Esophagus mucosa (tissue), 1 donor: ENCODE data around the gene MYL6. TPM values are rescaled to one million over a fixed set of nuclear protein-coding genes. Genes with fewer than 3 reads are reported as not detected.
A peak's percentile ranks its signal among the peaks of the same experiment; 100 is the strongest.
"Not testable (repeated sequence)": the region's sequence is repeated elsewhere in the genome, so short reads cannot be mapped to it uniquely, and the experiment has no call there.

ENCODE experiments used
- ATAC-seq: fragments of 200-7000 bp; cut with Tn5 transposase; one replicate; pipeline ENCODE4 v1.9.1; 2020
- total RNA-seq: library from RNA; stranded (reverse); gene quantifications from one replicate; pipeline ENCODE4 v1.2.4, GENCODE V29; 2023
- donor health status: DM: yes; HTN: yes; CAD: no.

Gene MYL6
- 1,179 TPM for total RNA-seq

DNA sequence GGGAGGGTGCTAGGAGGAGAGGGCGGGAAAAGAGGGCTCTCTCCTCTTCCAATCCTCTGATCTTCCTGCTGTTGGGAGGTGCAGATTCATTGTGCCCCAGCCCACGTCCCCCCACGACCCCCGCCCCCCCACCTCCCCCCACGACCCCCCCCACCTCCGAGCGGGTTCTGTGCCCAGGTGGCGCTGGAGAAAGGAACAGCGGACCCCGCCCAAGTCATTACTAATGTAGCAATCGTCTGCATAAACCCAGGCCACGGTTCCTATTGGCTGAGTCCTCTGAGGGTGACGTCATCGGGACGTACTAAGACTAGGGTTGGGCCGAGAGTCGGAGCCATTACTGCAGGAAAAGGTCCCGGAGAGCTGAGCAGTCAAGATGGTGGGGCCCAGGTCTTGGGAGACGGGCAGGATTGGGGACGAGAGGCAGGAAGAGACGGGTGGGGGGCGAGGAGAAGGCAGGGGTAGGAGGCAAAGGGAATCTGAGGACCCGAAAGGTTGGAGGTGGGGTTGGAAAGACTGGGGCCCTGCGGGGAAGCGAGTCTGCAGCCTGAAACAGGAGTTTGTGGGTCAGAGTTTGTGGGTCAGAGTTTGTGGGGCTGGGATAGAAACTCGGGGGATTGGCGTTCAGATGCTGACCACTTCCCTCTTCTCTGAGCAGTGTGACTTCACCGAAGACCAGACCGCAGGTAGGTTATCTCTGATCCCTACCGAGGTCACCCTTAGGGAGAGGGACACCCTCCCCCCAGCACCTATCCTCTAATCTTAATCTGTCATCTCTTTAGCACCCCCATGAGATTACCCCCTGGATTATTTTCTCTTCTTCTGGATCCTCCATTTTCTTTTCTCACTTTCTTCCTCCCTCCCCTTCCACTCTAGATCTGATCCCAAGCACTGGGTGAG is at the start of gene MYL6:
TSS of gene MYL6 (plus strand) at position 331 of the 897 bp plus-strand sequence. CDS start at position 374, 43 bp downstream.
- peak; percentile 85 for ATAC-seq

GRCh38 chr12:56110571-56110970 is 47.6 kb upstream of the MYL6 start:
- ATAC-seq = peak; percentile 90

DNA sequence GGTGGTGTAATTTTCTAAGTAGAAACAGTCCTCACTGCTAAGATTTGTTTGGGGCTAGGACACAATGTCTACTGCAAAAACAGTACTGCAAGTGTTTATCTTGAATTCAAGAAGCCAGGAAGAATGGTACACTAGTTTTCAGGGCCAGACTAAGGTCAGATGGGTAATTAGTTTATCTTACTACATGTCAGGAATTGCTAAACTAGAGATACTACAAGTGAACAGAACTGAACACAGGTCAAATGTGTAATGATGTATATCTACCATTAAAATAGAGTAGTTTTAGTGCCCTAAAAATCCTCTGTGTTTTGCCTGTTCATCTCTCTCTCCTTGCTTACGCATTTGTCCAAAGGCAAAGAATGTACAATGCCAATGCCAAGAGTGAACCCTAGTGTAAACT is 44.1 kb upstream of the MYL6 start:
- no peak for ATAC-seq

DNA sequence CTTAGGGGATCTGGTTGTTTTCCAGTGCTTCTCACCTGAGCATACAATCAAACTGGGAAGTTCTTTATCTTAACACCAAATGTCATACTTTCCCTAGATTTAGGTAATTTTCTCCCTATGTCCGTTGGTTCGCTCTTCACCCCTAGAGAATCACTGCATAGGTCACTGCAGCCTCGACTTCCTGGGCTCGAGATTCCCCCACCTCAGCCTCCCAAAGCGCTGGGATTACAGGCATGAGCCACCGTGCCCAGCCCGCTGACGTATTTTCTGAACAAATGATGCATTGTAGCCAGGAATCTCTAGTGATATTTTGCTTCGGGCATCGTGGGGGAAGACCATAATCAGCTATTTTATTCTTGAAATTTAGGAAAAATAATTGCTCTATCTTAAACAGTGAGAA is 42.8 kb upstream of the MYL6 start:
- no peak for ATAC-seq

DNA sequence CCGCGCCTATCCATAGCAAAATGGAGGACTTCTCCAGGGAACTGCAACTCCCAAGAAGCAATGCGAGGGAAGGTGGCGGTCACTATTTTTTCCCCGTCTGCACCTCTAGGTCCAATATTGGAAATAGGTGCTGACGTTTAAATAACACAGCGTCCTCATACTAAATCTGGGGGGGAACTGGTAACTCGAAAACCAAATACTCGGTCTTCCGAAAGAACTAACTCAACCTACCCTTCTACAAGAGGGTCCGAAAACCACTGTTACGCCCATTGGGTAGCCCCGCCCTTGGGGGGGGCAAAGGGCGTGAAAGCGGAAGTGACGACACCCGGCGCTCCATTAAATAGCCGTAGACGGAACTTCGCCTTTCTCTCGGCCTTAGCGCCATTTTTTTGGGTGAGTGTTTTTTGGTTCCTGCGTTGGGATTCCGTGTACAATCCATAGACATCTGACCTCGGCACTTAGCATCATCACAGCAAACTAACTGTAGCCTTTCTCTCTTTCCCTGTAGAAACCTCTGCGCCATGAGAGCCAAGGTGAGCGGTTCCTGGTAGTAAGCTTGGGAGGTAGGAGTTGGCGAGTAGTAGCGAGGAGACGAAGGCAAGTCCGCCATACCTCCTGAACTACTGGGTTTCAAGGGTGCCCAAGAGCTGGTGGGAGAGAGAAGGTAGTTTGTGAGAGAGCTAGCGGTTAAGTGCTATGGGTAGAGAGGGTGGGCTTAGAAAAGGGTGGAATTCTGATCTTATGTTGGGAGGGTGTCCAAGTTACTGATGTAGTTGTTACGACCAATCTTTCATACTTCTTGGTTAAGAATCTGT is 41.7 kb upstream of the MYL6 start, which contains the start of gene RPL41:
TSS of gene RPL41 (plus strand) at position 367 of the 815 bp plus-strand sequence.
- peak; percentile 69 for ATAC-seq

DNA sequence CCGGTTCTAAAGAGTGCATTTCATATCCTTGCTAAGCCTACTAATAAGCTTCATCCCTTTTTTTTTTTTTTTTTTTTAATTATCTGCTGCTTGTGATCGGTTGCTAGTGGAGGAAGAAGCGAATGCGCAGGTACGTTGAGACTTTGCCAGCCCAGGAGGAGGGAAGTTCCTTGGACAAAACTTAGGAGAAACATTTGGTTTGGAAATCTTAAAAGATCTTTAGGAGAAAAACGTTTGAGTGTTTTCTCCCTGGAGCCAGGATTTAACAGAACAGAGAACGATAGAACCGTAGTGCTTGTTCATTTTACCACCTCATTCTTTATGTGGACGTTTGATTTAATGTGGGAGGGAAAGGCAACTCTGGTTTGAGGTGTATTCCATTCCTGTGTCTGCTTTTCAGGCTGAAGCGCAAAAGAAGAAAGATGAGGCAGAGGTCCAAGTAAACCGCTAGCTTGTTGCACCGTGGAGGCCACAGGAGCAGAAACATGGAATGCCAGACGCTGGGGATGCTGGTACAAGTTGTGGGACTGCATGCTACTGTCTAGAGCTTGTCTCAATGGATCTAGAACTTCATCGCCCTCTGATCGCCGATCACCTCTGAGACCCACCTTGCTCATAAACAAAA is 41.0 kb upstream of the MYL6 start:
- not testable (repeated sequence) for ATAC-seq

GRCh38 chr12:56117778-56118687 is 40.1 kb upstream of the MYL6 start, which contains the start of gene ZC3H10:
ZC3H10 (plus strand) TSS chr12:56118266; CDS start chr12:56120563, 2,297 bp downstream.
- peak; percentile 90 for ATAC-seq

DNA sequence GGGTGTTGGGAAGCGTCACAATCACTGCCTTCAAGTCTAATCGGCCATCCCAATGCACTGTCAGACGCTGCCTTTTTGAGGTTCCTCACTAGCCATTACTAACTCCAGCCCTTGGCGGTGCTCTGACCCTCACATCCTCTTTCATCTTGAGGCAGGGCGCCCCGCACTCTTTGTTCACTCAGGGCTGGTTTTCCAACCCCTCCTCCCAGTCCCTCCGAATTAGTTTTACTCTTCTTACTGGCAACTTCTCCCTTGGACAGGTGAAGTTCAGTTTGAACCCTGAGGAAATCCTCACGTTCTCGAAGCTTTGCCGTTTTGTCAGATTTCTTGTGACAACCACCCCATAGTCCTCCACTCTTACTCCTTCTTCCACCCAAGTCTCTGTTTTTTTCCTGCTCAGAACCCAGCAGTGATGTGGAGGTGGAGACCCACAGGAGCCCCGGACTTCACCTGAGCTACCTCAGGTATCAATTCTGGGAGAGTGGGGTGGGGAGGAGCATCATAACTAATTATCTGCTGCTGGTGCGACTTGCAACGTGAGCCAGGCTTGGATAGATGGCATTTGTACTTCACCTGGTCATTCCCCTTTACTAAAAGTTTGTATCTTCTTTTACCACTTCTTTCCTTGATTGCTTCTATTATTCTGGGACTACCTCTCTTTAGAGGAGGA is 39.3 kb upstream of the MYL6 start:
- no peak for ATAC-seq

DNA sequence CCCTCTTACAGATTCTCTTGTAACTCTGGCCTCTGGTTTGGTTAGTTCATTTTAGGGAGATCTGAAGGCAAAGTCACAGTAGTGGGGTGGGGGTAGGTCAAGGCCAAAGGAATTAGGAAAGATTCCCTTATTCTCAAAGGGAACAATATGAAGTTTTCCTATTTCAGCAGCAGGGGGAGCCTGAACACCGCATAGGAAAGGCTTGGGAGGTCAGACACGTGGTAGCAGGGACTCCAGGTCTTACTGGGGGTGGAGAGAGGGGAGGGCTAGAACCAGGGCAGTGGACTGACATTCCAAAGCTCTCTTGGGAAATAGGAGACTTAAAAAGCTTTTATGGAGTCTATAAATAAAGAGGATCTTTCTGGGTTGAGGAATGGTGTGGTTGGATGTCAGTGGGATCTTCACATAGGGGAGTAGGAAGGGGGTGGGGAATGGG is 38.8 kb upstream of the MYL6 start:
- ATAC-seq = peak; percentile 34

DNA sequence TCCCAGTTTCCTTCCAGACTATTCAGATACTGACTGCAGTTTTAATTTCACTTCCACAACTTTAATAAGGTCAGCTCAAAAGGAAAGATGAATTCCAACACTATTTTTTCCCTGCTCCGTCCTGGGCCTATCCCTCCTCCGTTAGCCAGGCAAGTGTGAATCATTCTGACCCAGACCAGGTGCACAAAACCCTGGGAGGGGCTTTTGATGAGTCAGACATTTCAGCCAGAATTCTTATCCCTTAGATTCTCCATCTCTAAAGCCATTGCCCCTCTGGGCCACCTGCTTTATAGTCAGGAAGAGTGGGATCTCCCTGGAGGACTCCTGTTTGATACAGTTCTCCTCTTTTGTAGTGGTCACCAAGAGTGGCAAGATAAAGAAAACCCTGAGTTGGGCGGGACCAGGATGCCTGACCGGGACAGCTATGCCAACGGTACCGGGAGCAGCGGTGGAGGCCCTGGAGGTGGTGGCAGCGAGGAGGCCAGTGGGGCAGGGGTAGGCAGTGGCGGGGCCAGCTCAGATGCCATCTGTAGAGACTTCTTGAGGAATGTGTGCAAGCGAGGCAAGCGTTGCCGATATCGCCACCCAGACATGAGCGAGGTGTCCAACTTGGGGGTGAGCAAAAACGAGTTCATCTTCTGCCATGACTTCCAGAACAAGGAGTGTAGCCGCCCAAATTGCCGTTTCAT is 37.9 kb upstream of the MYL6 start:
- ATAC-seq = no peak

- no peak for ATAC-seq
Measured at GRCh38 chr12:56121204-56121870, 36.8 kb upstream of the MYL6 start.

DNA sequence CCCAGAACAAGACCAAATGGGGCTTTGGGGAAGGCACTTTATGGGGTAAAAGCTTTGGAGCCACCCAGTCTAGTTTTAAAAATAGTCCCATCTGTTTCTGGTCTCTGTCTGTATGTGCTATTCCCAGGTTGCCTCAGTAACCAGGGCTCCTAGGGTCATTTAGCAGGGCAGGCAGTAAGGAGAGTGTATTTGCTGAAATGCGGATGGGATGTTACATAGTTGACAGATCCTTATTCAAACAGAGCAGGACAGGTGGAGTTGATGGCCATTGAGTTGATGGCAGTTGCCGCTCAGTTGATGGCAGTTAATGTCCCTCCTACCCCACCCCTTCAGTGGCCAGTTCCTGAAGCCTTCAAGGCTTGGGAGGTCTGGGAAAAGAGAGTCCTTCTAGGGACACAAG is 35.5 kb upstream of the MYL6 start:
- no peak for ATAC-seq

DNA sequence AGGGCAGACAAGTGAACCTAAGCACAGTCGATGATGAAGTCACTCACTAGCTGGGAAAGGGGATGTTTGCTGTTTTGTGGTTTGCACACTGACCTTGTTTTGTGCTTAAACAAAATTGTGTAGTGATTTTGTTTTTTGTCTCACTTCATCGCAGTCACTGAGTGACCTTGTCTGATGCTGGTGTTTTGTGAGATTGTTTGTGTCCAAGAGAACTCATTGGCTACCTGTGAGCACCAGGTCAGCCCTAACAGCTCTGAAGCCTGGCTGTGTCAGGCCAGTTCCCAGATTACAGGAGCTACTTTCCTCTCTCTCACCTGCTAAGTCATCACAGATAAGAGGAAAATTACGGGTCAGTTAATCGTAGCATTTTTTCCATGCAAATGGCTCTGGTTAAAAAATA is 34.0 kb upstream of the MYL6 start:
- ATAC-seq = no peak

DNA sequence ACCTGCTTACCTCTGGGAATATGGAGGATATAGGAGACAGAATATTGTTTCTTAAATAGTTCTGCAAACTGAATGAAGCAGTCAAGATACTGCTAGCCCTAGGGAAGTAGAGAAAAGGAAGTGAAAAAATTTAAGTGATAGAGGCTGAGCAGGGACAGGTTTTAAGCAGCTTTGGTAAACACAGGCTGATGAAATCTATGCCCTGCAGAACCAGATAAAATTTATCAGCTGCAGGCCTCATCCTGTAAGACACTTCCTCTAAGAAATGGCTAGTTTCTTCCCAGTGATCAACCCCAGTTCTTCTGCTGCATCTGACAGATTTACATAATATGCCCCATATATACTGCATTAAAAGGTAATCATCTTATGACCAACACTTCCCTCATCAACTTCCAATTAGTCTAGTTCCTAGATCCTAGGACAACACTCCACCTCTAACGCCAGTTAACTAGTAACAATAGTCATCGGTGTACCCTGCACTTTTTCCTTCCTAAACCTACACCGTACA is 31.4 kb upstream of the MYL6 start:
- no peak for ATAC-seq

- no peak for ATAC-seq
Measured at GRCh38 chr12:56127485-56127887, 30.7 kb upstream of the MYL6 start.

DNA sequence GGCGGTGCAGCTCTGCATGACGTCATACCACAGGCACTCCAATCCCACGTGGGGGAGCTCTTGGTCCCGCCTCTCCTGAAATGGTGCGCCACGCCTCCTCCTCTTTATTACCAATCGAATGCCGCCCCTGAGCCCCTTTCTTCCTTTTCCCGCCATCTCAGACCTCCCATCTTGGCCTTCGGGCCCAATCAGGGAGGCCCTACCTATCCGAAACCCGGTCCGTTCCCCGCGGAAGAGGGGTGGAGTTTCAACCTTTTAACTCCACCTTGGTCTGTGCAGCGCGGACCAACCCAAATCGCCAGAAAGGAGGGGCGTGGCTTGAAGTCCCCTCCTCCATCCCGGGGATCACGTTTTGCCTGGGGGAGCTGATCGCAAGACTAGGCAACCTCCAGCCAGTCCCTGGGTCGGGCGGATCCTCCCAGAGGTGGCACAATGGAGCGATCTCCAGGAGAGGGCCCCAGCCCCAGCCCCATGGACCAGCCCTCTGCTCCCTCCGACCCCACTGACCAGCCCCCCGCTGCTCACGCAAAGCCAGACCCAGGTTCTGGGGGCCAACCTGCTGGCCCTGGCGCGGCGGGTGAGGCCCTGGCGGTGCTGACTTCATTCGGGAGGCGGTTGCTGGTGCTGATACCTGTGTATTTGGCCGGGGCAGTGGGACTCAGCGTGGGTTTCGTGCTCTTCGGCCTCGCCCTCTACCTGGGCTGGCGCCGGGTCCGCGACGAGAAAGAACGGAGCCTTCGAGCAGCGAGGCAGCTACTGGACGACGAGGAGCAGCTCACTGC is 30.1 kb upstream of the MYL6 start, which contains the start of gene ESYT1:
TSS of gene ESYT1 (plus strand) at position 380 of the 782 bp plus-strand sequence. CDS start at position 433, 53 bp downstream.
- peak; percentile 95 for ATAC-seq

DNA sequence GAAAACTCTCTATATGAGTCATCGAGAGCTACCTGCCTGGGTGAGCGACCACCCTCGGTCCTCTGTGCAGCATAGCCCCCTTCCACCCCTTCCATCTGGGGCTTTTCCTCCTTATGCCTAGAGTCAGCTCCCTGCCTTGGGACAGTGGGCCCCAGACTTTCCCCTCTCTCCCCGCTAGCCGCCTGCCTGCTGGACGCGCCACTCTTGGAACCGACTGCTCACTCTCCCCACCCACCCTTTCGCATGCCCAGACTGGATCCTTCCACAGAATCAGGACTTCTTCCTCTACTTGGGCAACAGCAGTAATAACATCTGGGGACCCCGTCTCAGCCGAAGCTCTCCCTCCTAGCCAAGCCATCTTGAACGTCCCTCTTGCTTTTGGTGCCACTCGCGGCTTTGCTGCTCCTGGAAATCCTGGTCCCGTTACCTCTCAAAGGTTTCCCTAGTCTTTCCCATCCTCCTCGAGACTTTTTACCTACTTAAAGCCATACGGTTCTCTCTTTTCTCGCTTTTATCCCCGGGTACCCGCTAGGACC is 29.4 kb upstream of the MYL6 start:
- peak; percentile 12 for ATAC-seq

GRCh38 chr12:56129206-56129941 is 28.8 kb upstream of the MYL6 start:
- ATAC-seq = peak; percentile 9
